GM18870 (cell line): ENCODE data around the gene MT1A.

Experiments
- ATAC-seq: cut with Tn5 transposase; IDR thresholded peaks from one replicate; pipeline ENCODE4 v1.9.1; 2021; ENCODE audit warnings: moderate library complexity; ENCODE audit not compliant: unreplicated experiment

The MT1A gene

DNA sequence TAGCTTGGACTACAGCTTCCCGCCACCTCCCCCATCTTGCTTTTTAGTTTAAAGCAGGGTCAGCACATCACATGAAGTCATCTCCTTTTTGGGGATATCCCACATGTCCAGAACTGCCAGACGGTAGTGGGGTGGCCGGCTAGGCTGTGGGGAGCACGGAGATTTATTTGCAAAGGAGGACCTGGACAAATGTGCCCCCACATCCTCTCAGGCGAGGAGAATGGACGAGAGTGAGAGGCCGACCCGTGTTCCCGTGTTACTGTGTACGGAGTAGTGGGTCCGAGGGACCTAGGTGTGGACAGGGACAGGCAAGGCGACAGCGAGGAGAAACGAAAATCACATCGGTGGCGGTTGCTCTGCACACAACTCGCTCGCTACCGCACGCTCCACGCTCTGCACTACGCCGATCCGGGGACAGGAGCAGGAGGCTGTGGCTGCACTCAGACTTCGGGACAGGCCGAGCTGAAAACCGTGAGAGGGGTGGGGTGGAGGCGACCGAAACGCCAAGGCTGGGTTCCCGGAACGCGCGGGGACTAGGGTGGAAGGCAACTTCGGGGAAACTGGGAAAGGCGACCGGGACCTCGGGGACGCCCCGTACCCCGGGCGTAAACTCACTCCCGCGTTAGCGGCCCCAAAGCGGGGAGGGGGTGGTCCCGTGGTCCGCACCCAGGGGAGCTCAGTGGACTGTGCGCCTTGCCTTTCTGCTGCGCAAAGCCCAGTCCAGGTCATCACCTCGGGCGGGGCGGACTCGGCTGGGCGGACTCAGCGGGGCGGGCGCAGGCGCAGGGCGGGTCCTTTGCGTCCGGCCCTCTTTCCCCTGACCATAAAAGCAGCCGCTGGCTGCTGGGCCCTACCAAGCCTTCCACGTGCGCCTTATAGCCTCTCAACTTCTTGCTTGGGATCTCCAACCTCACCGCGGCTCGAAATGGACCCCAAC, at the start of gene MT1A:
TSS of gene MT1A (plus strand) at position 853 of the 937 bp plus-strand sequence. CDS start at position 926, 73 bp downstream.
- ATAC-seq: no peak

DNA sequence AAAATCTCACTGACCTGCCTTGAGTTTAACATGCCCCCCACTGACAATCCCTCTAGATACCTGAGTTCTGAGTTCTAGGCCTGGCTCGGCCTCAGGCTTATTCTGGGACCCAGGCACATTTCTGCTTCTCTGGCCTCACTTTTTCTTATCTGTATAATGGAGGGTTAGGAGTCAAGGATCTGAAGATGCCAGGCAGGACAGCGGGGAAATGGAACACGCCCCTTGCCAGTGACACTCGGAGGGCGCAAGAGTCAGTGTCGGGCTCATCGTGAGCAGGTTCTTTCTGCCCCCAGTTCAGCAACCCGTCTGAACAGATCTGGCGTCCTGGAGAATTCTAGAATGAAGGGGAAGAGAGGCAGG, 49.7 kb upstream of the MT1A start:
- no peak for ATAC-seq

- no peak for ATAC-seq
These were observed 49.1 kb upstream of the MT1A start, which contains the start of gene MT3 for GRCh38 chr16:56589141-56590039. MT3 (plus strand) TSS chr16:56589528; CDS start chr16:56589591, 63 bp downstream.

DNA sequence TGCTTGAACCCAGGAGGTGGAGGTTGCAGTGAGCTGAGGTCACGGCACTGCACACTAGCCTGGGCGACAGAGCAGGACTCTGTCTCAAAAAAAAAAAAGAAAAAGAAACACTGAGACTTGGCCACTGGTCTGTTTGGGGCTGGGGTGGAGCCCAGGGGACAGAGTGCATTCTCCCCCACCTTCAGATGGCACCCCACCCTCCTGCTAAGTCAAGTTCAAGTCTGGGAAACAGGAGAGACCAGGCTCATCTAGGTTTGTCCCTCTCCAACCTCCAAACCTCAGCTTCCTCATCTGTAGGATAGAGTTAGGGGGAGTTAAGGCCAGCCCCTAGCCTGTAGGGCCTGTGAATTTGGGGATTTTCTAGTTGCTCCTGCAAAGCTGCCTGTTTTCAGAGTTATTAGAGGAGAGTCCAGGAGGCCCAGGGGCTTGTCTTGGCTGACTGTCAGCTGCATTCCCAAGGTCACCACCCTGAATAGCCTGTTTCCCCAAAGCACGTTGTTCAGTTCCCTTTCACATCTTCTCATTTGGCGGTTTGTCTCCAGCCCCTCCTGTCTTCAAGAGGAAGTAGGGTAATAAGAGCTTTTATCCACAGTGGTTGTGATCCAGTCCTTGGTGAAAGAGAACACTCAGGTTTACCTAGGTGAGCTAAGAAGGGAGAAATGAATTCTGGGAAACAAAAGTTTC, 46.9 kb upstream of the MT1A start:
- no peak for ATAC-seq

DNA sequence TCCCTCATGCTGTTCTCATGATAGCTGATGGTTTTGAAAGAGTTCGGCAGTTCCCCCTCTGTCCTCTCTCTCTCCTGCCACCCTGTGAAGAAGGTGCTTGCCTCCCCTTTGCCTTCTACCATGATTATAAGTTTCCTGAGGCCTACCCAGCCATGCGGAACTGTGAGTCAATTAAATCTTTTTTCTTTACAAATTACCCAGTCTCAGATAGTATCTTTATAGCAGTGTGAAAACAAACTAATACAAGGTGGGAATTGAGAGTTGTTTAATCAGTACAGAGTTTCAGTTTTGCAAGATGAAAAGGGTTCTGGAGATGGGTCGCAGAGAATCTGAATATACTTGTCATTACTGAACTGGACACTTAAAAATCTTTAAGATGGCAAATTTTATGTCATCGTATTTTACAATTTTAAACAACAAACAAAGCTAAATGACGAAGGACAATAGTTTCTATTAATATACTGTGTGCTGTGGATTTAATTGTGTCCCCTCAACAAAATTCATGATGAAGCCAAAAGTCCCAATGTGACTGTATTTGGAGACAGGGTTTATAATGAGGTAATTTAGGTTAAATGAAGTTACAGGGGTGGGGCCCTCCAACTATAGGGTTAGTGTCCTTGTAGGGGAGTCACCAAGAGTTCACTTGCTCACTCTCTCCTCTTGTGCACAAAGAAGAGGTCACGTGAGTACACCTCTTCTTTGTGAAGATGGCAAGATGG, 44.7 kb upstream of the MT1A start:
- ATAC-seq: no peak

DNA sequence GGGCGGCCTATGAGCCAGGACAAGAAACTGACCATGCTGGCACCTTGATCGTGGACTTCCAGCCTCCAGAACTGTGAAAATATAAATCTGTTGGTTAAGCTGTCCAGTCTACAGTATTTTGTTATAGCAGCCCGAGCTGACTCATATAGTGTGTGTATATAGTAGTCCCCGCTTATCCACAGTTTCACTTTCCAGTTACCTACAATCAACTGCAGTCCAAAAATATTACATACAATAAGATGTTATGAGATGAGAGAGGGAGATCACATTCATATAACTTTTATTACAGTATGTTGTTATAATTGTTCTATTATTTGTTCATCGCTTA, 44.2 kb upstream of the MT1A start:
- no peak for ATAC-seq

- ATAC-seq: no peak
These were observed 38.0 kb upstream of the MT1A start for GRCh38 chr16:56600398-56600999.

DNA sequence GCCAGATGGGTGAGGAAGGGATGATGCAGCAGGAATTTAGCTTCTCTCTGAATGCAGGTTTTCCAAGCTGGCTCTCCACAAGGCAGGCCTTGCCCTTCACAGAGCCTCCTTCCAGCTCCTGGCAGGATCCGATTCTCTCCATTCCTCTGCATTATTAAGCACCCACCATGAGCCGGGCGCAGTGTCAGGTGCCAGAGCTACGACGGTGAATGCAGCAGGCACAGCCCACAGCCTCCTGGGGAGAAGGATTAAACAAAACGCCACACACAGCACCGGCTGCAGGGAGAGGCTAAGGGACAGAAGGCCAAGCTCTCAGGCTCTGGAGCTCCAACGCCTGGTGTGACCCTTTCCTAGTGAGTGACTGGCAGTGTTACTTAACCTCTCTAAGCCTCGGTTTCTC, 37.1 kb upstream of the MT1A start:
- no peak for ATAC-seq

- no peak for ATAC-seq
These were observed 34.9 kb upstream of the MT1A start for GRCh38 chr16:56603589-56603988.

GRCh38 chr16:56604966-56605365, 33.5 kb upstream of the MT1A start:
- no peak for ATAC-seq

- no peak for ATAC-seq
These were observed 33.0 kb upstream of the MT1A start for GRCh38 chr16:56605475-56605874.

DNA sequence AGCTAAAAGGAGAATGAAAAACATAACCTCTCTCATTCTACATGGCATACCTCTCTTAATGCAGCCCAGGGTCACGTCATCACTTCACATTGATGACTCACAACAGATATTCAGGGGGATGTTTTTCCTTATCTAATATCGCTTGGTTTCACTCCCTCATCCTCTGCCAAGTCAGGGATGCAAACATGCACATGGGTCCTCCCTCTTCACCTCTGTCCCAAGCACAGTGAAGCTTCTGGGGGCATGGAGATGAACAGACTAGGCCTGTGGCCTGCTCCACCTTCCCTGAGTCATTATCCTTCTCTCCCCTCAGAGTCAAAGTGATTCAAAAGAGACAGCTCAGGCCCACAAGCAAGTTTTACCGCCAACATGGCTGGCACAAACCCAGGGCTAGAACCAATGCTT, 32.4 kb upstream of the MT1A start:
- no peak for ATAC-seq

DNA sequence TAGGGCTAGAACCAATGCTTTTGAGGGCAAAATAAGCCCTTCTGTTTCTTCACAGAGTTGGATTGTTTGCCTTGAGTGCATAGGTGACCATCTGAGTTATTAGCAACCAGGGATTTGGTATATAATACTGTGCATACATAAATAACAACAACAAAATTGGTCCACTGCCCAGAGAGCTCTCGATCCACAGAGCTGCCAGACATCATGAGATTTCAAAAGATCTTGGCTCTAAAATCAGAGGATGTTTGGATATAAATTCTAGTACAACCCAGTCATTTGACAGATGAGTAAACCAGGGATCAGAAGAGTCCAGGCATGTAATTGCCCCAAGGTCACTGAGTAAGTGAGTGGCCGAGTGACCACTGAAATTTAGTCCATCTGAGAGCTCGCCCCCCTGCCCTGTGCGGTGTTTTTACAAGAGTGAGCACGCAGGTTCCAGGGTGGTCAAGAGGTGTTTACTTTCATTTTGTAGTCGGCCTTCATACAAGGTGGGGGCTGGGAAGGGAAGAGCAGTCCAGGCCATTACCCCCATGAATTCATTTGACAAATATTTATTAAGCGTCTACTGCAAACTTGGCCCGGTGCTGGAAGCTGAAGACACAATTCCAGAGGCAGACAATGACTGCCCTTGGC, 31.9 kb upstream of the MT1A start:
- no peak for ATAC-seq

DNA sequence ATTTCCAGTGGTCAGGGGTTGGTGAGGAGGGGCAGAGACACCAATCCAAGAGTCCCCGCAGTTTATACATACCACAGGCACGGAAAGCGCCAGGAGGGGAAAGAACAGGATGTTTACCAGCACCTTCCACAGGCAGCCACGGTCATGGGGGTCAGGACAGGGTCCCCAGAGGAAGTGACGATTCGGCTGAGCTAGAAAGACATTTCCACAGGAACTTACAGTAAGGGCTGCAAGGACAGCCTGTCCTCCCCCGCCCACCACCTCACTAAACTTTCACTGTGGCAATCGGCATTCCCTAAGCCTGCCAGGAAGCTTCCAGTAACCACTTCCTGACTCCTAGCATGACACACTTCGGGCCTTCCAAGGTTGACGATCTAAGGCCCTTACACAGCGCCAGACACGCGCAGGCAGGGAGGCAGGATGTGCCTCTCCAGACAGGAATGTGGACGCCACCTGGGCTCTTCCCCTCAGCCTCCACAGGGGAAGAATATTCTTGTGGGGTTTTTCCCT, 31.3 kb upstream of the MT1A start:
- no peak for ATAC-seq

DNA sequence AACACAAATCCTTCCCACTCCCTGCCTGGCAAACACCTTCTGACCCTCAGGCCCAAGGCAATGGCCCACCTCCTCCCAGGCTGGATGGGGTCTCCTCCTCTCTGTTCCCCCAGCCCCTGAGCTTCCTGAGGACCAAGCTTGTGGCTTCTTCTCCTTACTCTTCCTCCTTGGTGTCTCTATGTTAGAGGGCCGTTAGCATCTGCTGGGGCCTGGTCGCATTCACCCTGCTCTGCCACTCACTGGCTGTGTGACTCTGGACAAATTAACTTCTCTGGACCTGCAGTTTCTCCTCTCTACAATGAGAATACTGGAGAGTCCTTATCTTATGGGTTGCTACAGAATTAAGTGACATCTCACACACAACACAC, 30.8 kb upstream of the MT1A start:
- no peak for ATAC-seq

GRCh38 chr16:56608043-56608875, 30.2 kb upstream of the MT1A start, which contains the start of gene MT2A:
MT2A (plus strand) TSS chr16:56608584; CDS start chr16:56608656, 72 bp downstream.
- ATAC-seq: peak; percentile 79

DNA sequence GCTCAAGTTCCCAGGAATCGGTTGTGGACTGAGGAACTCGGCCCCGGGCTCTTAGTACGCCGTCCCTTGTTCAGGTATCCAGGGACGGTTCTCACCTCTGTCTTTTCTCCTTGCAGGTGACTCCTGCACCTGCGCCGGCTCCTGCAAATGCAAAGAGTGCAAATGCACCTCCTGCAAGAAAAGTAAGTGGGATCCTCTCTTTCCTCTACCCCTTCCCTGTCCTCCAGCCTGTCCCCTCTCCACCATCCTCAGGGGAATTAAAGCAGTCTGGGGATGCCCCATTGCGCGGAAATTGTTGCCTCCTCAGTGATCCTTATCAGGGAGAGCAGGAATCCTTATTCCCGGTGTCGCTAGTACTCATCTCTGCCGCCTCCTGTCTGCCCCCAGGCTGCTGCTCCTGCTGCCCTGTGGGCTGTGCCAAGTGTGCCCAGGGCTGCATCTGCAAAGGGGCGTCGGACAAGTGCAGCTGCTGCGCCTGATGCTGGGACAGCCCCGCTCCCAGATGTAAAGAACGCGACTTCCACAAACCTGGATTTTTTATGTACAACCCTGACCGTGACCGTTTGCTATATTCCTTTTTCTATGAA, 29.5 kb upstream of the MT1A start:
- no peak for ATAC-seq

DNA sequence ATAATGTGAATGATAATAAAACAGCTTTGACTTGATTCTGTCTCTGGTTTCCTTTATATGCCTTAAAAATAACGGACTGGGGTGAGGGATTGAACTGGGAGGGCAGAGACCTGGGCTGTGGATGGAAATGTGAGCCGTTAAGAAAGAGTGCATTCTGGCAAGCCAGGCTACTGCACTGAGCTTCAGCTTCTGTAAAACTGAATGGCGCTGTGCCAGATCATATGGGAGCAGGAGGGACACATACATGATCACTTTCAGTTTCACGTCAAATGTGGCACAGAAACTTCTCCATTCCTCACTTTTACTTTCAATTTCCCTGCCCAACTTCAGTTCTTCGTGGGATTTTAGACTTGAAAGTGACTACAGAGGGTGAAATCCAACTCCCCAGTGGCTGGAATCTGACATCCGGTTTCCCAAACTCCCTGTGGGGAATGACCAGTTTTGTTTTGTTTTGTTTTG, 29.0 kb upstream of the MT1A start:
- no peak for ATAC-seq
